ENCODE results near the gene CD248.

CD248 gene

GRCh38 chr11:66336234-66337102 lies 19.6 kb upstream of the CD248 start, which contains the start of gene RIN1:
RIN1 (minus strand) TSS chr11:66336434; CDS start chr11:66336402, 32 bp downstream.
- ChIA-PET CTCF (interaction anchor here (0.5 to 1.2 kb wide), 6 partner anchors 17 to 702 kb away, joined by 3 to 6 read pairs (median 4); no protein-coding TSS in a partner anchor), POLR2A (interaction anchor here (0.7 to 1.9 kb wide), 6 partner anchors 8 to 47 kb away, joined by 3 to 10 read pairs (median 3); partner anchors contain the start of genes B4GAT1, BRMS1, CD248 and YIF1A)
- Histone ChIP-seq H3K4me1 (ENCODE audit: control insufficient read depth, insufficient read depth, low read length) (no peaks in the 10 kb centered on the region), H3K9me3 (ENCODE audit: control insufficient read depth, insufficient read depth, low read depth, low read length) (no peaks in the 10 kb centered on the region), H3K36me3 (ENCODE audit: control insufficient read depth in 2 of 2, insufficient read depth in 1 of 2, low read length in 2 of 2) (peaks cover 0 to 42% of the 10 kb centered on the region in 2 experiments; a peak in 2 of 3 replicates), H3K4me3 (ENCODE audit: low read depth, low read length) (no peak within 1 kb of the TSS), H3K27ac (ENCODE audit: extremely low read depth, low read depth, low read length) (no peak within 1 kb of the TSS)
- peak; percentile 21; the same call in 1 of the 2 replicates for TF ChIP-seq GLIS1 (tag by site-specific recombination; IDR thresholded peaks at IDR 0.05)
- TF ChIP-seq ZNF777 (tag by site-specific recombination; IDR thresholded peaks at IDR 0.05; ENCODE audit: borderline replicate concordance), result no peak
- peak; percentile 49; the same call in 1 of the 2 replicates for TF ChIP-seq CTCF (tag by site-specific recombination; IDR thresholded peaks at IDR 0.05)
- TF ChIP-seq ZNF121 (tag by site-specific recombination; IDR thresholded peaks at IDR 0.05), result no peak
- TF ChIP-seq ZNF341 (tag by site-specific recombination; IDR thresholded peaks at IDR 0.05; ENCODE audit: low read depth), result no peak
- 0 out of 2 replicates have a peak, but pooled peaks have one; percentile 23 for TF ChIP-seq ZXDB (tag by site-specific recombination; IDR thresholded peaks at IDR 0.05)
- no peak for TF ChIP-seq HOXC10 (CRISPR knock-in tag; IDR thresholded peaks at IDR 0.05)
- TF ChIP-seq ZNF654 (tag by site-specific recombination; IDR thresholded peaks at IDR 0.05; ENCODE audit: low read depth), result peak; percentile 19; the same call in 1 of the 2 replicates
- TF ChIP-seq ZNF600 (tag by site-specific recombination; IDR thresholded peaks at IDR 0.05), result peak; percentile 77
- no peak for TF ChIP-seq PBX3 (CRISPR knock-in tag; IDR thresholded peaks at IDR 0.05)
- TF ChIP-seq ZNF174 (tag by site-specific recombination; IDR thresholded peaks at IDR 0.05), result no peak
- peak; percentile 21; the same call in 1 of the 2 replicates for TF ChIP-seq SP2 (tag by site-specific recombination; IDR thresholded peaks at IDR 0.05)
- no peak for TF ChIP-seq ZNF704 (tag by site-specific recombination; IDR thresholded peaks at IDR 0.05)
- TF ChIP-seq EGR2 (tag by site-specific recombination; IDR thresholded peaks at IDR 0.05; ENCODE audit: low read depth), result peak; percentile 62
- TF ChIP-seq MEIS1 (CRISPR knock-in tag; IDR thresholded peaks at IDR 0.05; ENCODE audit: borderline replicate concordance), result no peak
- no peak for TF ChIP-seq ZNF792 (tag by site-specific recombination; IDR thresholded peaks at IDR 0.05)
- peak; percentile 37; the same call in 1 of the 2 replicates for TF ChIP-seq HIC1 (tag by site-specific recombination; IDR thresholded peaks at IDR 0.05)
- TF ChIP-seq ZNF645 (tag by site-specific recombination; IDR thresholded peaks at IDR 0.05), result no peak
- no peak for TF ChIP-seq ZSCAN30 (tag by site-specific recombination; IDR thresholded peaks at IDR 0.05)
- TF ChIP-seq MYNN (tag by site-specific recombination; IDR thresholded peaks at IDR 0.05; ENCODE audit: borderline replicate concordance), result peak; percentile 86
- no peak for TF ChIP-seq ZNF211 (tag by site-specific recombination; IDR thresholded peaks at IDR 0.05; ENCODE audit: low read depth)
- no peak for TF ChIP-seq TRIM28 (IDR thresholded peaks at IDR 0.05; ENCODE audit: borderline replicate concordance, low read length)
- peak; percentile 41; the same call in 1 of the 2 replicates for TF ChIP-seq GLIS2 (tag by site-specific recombination; IDR thresholded peaks at IDR 0.05)
- TF ChIP-seq KLF17 (tag by site-specific recombination; IDR thresholded peaks at IDR 0.05), result 0 out of 2 replicates have a peak, but pooled peaks have one; percentile 15
- peak; percentile 88 for TF ChIP-seq ZFHX2 (tag by site-specific recombination; conservative IDR thresholded peaks at IDR 0.05)
- no peak for TF ChIP-seq ZNF274 (IDR thresholded peaks at IDR 0.05; ENCODE audit: low read length)
- TF ChIP-seq ZNF274 (tag by site-specific recombination; IDR thresholded peaks at IDR 0.05; ENCODE audit: borderline replicate concordance), result no peak
- no peak for TF ChIP-seq ZNF768 (tag by site-specific recombination; IDR thresholded peaks at IDR 0.05)
